HEK293T (cell line): ENCODE measurements around the gene KCNC3.
"Not testable (repeated sequence)": the region's sequence is repeated elsewhere in the genome, so short reads cannot be mapped to it uniquely, and the experiment has no call there.

ENCODE experiments used
- CTCF ChIA-PET: fragments of 350-600 bp; formaldehyde crosslinking; extraction: SDS; loops from one replicate; lab custom pipeline; 2021; ENCODE audit warnings: antibody characterized with exemption, inconsistent platforms; lab: Yijun Ruan, JAX
- POLR2A ChIA-PET: fragments of 350-600 bp; formaldehyde crosslinking; extraction: SDS; loops from one replicate; lab custom pipeline; 2020; ENCODE audit warnings: antibody characterized with exemption, inconsistent platforms; lab: Yijun Ruan, JAX
- DNase-seq: peaks from one replicate; pipeline ENCODE4 v3.0.0; 2012; ENCODE audit warnings: mixed read lengths; ENCODE audit errors: extremely low spot score
- ARNT ChIP-seq: fragments of 450-650 bp; IDR thresholded peaks from 2 replicates; pipeline ENCODE4 v1.6.1; 2017; ENCODE audit warnings: mild to moderate bottlenecking
- BHLHE40 ChIP-seq: fragments of 450-650 bp; IDR thresholded peaks from 2 replicates; pipeline ENCODE4 v1.6.1; 2016; ENCODE audit warnings: mild to moderate bottlenecking, moderate library complexity, borderline replicate concordance
- CTBP1 ChIP-seq: fragments of 450-650 bp; IDR thresholded peaks from 2 replicates; pipeline ENCODE4 v1.6.1; 2016; ENCODE audit warnings: borderline replicate concordance
- ELF4 ChIP-seq: fragments of 450-650 bp; IDR thresholded peaks from 2 replicates; pipeline ENCODE4 v1.6.1; 2017; ENCODE audit warnings: antibody characterized with exemption
- FOXA1 ChIP-seq: fragments of 450-650 bp; IDR thresholded peaks from 2 replicates; pipeline ENCODE4 v1.6.1; 2016; ENCODE audit warnings: mild to moderate bottlenecking
- FOXK2 ChIP-seq: fragments of 450-650 bp; IDR thresholded peaks from 2 replicates; pipeline ENCODE4 v1.6.1; 2016; ENCODE audit warnings: mild to moderate bottlenecking
- FOXM1 ChIP-seq: fragments of 450-650 bp; IDR thresholded peaks from 2 replicates; pipeline ENCODE4 v1.6.1; 2017; ENCODE audit warnings: mild to moderate bottlenecking, borderline replicate concordance
- HDGF ChIP-seq: fragments of 450-650 bp; IDR thresholded peaks from 2 replicates; pipeline ENCODE4 v1.6.1; 2017; ENCODE audit warnings: antibody characterized with exemption, borderline replicate concordance
- L3MBTL2 ChIP-seq: fragments of 450-650 bp; conservative IDR thresholded peaks from 2 replicates; pipeline ENCODE4 v1.6.1; 2016; ENCODE audit warnings: mild to moderate bottlenecking
- LEF1 ChIP-seq: fragments of 450-650 bp; IDR thresholded peaks from 2 replicates; pipeline ENCODE4 v1.6.1; 2017; ENCODE audit warnings: mild to moderate bottlenecking, borderline replicate concordance
- NFRKB ChIP-seq: fragments of 450-650 bp; IDR thresholded peaks from 2 replicates; pipeline ENCODE4 v1.6.1; 2016; ENCODE audit warnings: mild to moderate bottlenecking, moderate library complexity
- PKNOX1 ChIP-seq: fragments of 450-650 bp; IDR thresholded peaks from 2 replicates; pipeline ENCODE4 v1.6.1; 2016
- SP1 ChIP-seq: fragments of 450-650 bp; IDR thresholded peaks from 2 replicates; pipeline ENCODE4 v1.6.1; 2017
- SUZ12 ChIP-seq: fragments of 450-650 bp; IDR thresholded peaks from 2 replicates; pipeline ENCODE4 v1.6.1; 2016; ENCODE audit warnings: mild to moderate bottlenecking
- TARDBP ChIP-seq: fragments of 450-650 bp; IDR thresholded peaks from 2 replicates; pipeline ENCODE4 v1.6.1; 2016
- ZNF384 ChIP-seq: fragments of 450-650 bp; IDR thresholded peaks from 2 replicates; pipeline ENCODE4 v1.6.1; 2016

KCNC3 gene

GRCh38 chr19:50340331-50340730, 11.2 kb upstream of the KCNC3 start:
- DNase-seq: no peak
- ChIA-PET CTCF (no interaction called here), POLR2A (no interaction called here)
- TF ChIP-seq FOXK2 (no peak), NFRKB (no peak), SP1 (no peak), ARNT (no peak)

- POLR2A ChIA-PET, DNase-seq, CTCF ChIA-PET: not testable (repeated sequence)
Measured at GRCh38 chr19:50337031-50337430, 7.9 kb upstream of the KCNC3 start.

GRCh38 chr19:50334741-50335421, 5.7 kb upstream of the KCNC3 start:
- POLR2A ChIA-PET: interaction anchor here (1.0 kb wide), 1 partner anchor 50 kb away, joined by 3 read pairs; the partner anchor contains the start of gene POLD1
- TF ChIP-seq LEF1 (no peak), PKNOX1 (no peak), SUZ12 (no peak), FOXK2 (no peak), ARNT (no peak), NFRKB (no peak), SP1 (no peak), CTBP1 (no peak), TARDBP (no peak), FOXA1 (no peak), L3MBTL2 (no peak), BHLHE40 (no peak), HDGF (no peak), ELF4 (no peak), ZNF384 (no peak), FOXM1 (no peak)
- no peak for DNase-seq
- CTCF ChIA-PET: no interaction called here

GRCh38 chr19:50333737-50334617, 4.8 kb upstream of the KCNC3 start:
- ChIA-PET CTCF (no interaction called here), POLR2A (interaction anchor here (0.6 to 1.1 kb wide), 7 partner anchors 18 to 377 kb away, joined by 3 to 7 read pairs (median 3); partner anchors contain the start of gene POLD1)
- peak; percentile 93 for DNase-seq
- TF ChIP-seq LEF1 (no peak), BHLHE40 (no peak), PKNOX1 (peak; percentile 63; the same call in 1 of the 2 replicates), FOXM1 (no peak), FOXA1 (no peak), CTBP1 (no peak), L3MBTL2 (peak; percentile 99), FOXK2 (no peak), SP1 (no peak), HDGF (no peak), SUZ12 (no peak), NFRKB (no peak), ELF4 (peak; percentile 53; the same call in 1 of the 2 replicates), ARNT (no peak), TARDBP (peak; percentile 91), ZNF384 (no peak)

GRCh38 chr19:50333235-50333736, 4.1 kb upstream of the KCNC3 start:
- TF ChIP-seq PKNOX1 (no peak), ARNT (no peak), BHLHE40 (no peak), SP1 (no peak), ELF4 (no peak), HDGF (no peak), L3MBTL2 (no peak)
- POLR2A ChIA-PET: interaction anchor here (0.6 to 1.1 kb wide), 6 partner anchors 18 to 377 kb away, joined by 3 to 7 read pairs (median 4); no protein-coding TSS in a partner anchor
- peak; percentile 82 for DNase-seq
- CTCF ChIA-PET: no interaction called here
